ENCODE data around the gene ERVW-1. TPM values are rescaled to one million over a fixed set of nuclear protein-coding genes. Genes with fewer than 3 reads are reported as not detected.
A peak's percentile ranks its signal among the peaks of the same experiment; 100 is the strongest.
"Not testable (repeated sequence)": the region's sequence is repeated elsewhere in the genome, so short reads cannot be mapped to it uniquely, and the experiment has no call there.

Gene ERVW-1
- total and polyA plus RNA-seq, 12 donors = 0.15 TPM; not detected in 11

GRCh38 chr7:92448205-92448747, 29.5 kb downstream of the ERVW-1 start:
- H3K4me3 ChIP-seq = peak overlapping the region; percentile 75 to 100 (median 96)
- 0 to 1% methylated on average over 11 of the region's 11 CpGs for WGBS, 2 donors
- peaks cover 0 to 16% (median 13%) of the 10 kb centered on the region in 9 donors for H3K4me1 ChIP-seq
- peaks cover 0 to 47% (median 24%) of the 10 kb centered on the region in 9 donors for H3K36me3 ChIP-seq
- peak overlapping the region in 9 of 10 donors; percentile 89 to 99 (median 96) for H3K27ac ChIP-seq
- TF ChIP-seq CTCF (IDR thresholded peaks at IDR 0.05) = peak in 6 of 9 donors; percentile 18 to 62 (median 52)
- ATAC-seq (peak in 6 of 8 donors; percentile 12 to 30 (median 22)), DNase-seq (peak in 1 of 2 donors; percentile 44)
- no peaks in the 10 kb centered on the region for H3K27me3 ChIP-seq
- no peaks in the 10 kb centered on the region for H3K9me3 ChIP-seq
- intact Hi-C loops (cut with DNase I) = loop anchor here in 6 of 10 donors (5.0 to 10.0 kb wide), 7 partner anchors 201 to 573 kb away; partner anchors contain the start of genes ANKIB1 (in 5 of the 6), KRIT1 (in 5 of the 6), CYP51A1 (in 3 of the 6) and LRRD1 (in 3 of the 6)

- ATAC-seq (peak; percentile 98 to 100 (median 99)), DNase-seq (peak; percentile 91 to 92)
- Histone ChIP-seq H3K27me3 (no peaks in the 10 kb centered on the region), H3K4me3 (peak within 1 kb of the TSS; percentile 75 to 100 (median 96)), H3K27ac (peak within 1 kb of the TSS; percentile 67 to 99 (median 96)), H3K36me3 (peaks cover 0 to 40% (median 24%) of the 10 kb centered on the region in 9 donors), H3K9me3 (no peaks in the 10 kb centered on the region), H3K4me1 (peaks cover 0 to 16% (median 13%) of the 10 kb centered on the region in 9 donors)
- peak; percentile 82 to 97 (median 92) for TF ChIP-seq CTCF (IDR thresholded peaks at IDR 0.05)
- WGBS, 2 donors = 1% methylated on average over 77 to 87 of the region's 87 CpGs
- intact Hi-C loops (cut with DNase I) = loop anchor here in 7 of 10 donors (1.0 to 10.0 kb wide), 10 partner anchors 23 to 573 kb away; partner anchors contain the start of genes ANKIB1 (in 5 of the 7), KRIT1 (in 5 of the 7), CYP51A1 (in 3 of the 7) and LRRD1 (in 3 of the 7)
These were observed 30.2 kb downstream of the ERVW-1 start, which contains the start of gene GATAD1 for GRCh38 chr7:92447345-92448204. Gene GATAD1 (plus strand): TSS chr7:92447482. CDS start chr7:92447730, 248 bp downstream.

- DNase-seq (no peak), ATAC-seq (peak in 3 of 8 donors; percentile 3 to 28 (median 9))
- Histone ChIP-seq H3K9me3 (no peaks in the 10 kb centered on the region), H3K27me3 (no peaks in the 10 kb centered on the region), H3K4me1 (peaks cover 0 to 16% (median 13%) of the 10 kb centered on the region in 9 donors), H3K4me3 (peak overlapping the region in 9 of 10 donors; percentile 75 to 100 (median 96)), H3K27ac (peak overlapping the region; percentile 67 to 99 (median 96)), H3K36me3 (peaks cover 0 to 33% (median 19%) of the 10 kb centered on the region in 9 donors)
- WGBS, 2 donors = 54 to 56% methylated on average over 21 of the region's 21 CpGs
- no peak for TF ChIP-seq CTCF (IDR thresholded peaks at IDR 0.05)
- intact Hi-C loops (cut with DNase I) = loop anchor here in 7 of 10 donors (1.0 to 10.0 kb wide), 10 partner anchors 22 to 572 kb away; partner anchors contain the start of genes ANKIB1 (in 5 of the 7), KRIT1 (in 5 of the 7), CYP51A1 (in 3 of the 7) and LRRD1 (in 3 of the 7)
These were observed 30.8 kb downstream of the ERVW-1 start for GRCh38 chr7:92446869-92447344.

- 84 to 96% methylated on average over 2 of the region's 2 CpGs for WGBS, 2 donors
- H3K4me3 ChIP-seq, DNase-seq, ATAC-seq, H3K27ac ChIP-seq, H3K4me1 ChIP-seq, H3K27me3 ChIP-seq, H3K9me3 ChIP-seq, H3K36me3 ChIP-seq: not testable (repeated sequence)
- intact Hi-C loops (cut with DNase I) = loop anchor here in 3 of 10 donors (10.0 kb wide), 3 partner anchors 198 to 568 kb away; partner anchors contain the start of genes ANKIB1 (in 1 of the 3), KRIT1 (in 1 of the 3) and LRRD1 (in 1 of the 3)
These were observed 35.0 kb downstream of the ERVW-1 start for GRCh38 chr7:92442720-92443119.
